GM12878 (cell line): Measurements from ENCODE around the gene KCNJ10. TPM values are rescaled to one million over a fixed set of nuclear protein-coding genes. Genes with fewer than 3 reads are reported as not detected.

Experiments
- ATAC-seq: fragments of 200-7000 bp; cut with Tn5 transposase; 3 replicates; pipeline ENCODE4 v1.9.1; 2020; ENCODE audit warnings: mild to moderate bottlenecking, moderate library complexity
- BruUV-seq: library from RNA; stranded (reverse); fragments of 400-500 nt; replicated peaks from 2 replicates; lab custom pipeline; 2021; lab: Mats Ljungman, UMichigan
- CTCF ChIA-PET: fragments of 300-600 bp; sonication (Branson Sonifier 250); formaldehyde crosslinking; extraction: SDS; loops from one replicate; lab custom pipeline; 2021; ENCODE audit warnings: inconsistent platforms; lab: Yijun Ruan, JAX
- POLR2A ChIA-PET: fragments of 350-600 bp; formaldehyde crosslinking; extraction: SDS; loops from one replicate; lab custom pipeline; 2021; ENCODE audit warnings: inconsistent platforms; lab: Charles Lee
- RAD21 ChIA-PET: fragments of 300-600 bp; sonication (Branson Sonifier 250); formaldehyde crosslinking; loops from one replicate; lab custom pipeline; 2023; ENCODE audit warnings: antibody characterized with exemption; ENCODE audit not compliant: unreplicated experiment; lab: Charles Lee
- SMC1A ChIA-PET: fragments of 300-600 bp; sonication (Branson Sonifier 250); formaldehyde crosslinking; loops from one replicate; lab custom pipeline; 2023; ENCODE audit not compliant: unreplicated experiment, uncharacterized antibody; lab: Charles Lee
- DNase-seq: peaks from one replicate; pipeline ENCODE4 v3.0.0-alpha.2; 2011; ENCODE audit warnings: low read depth, low spot score
- FAIRE-seq: peaks from 3 replicates; lab custom pipeline; 2011; peaks lifted over from hg19 to GRCh38; lab: Jason Lieb, UNC
- H2AFZ ChIP-seq: 2 replicates; pipeline ENCODE4 v1.6.0; 2011; ENCODE audit warnings: low read depth, low read length, control low read depth; ENCODE audit not compliant: control insufficient read depth
- H3K27ac ChIP-seq: 2 replicates; pipeline ENCODE4 v1.5.1; 2011; ENCODE audit warnings: control low read depth; ENCODE audit not compliant: control insufficient read depth, insufficient read depth
- H3K27me3 ChIP-seq, 2 experiments: replicated peaks in 1 of 2; 2 replicates each; pipeline versions ENCODE4 v1.6.0 to v1.6.1; 2011; ENCODE audit warnings: low read length in 1 of 2; ENCODE audit not compliant: control insufficient read depth in 2 of 2, insufficient read depth in 2 of 2
- H3K36me3 ChIP-seq, 2 experiments: 2 replicates each; pipeline ENCODE4 v1.5.1; 2011; ENCODE audit warnings: low read length in 1 of 2; ENCODE audit not compliant: control insufficient read depth in 2 of 2, insufficient read depth in 2 of 2
- H3K4me1 ChIP-seq: 2 replicates; pipeline ENCODE4 v1.6.1; 2011; ENCODE audit warnings: mild to moderate bottlenecking, low read length, moderate library complexity, mixed read lengths; ENCODE audit not compliant: control insufficient read depth, insufficient read depth
- H3K4me2 ChIP-seq: 2 replicates; pipeline ENCODE4 v1.6.0; 2011; ENCODE audit warnings: control low read depth; ENCODE audit not compliant: control insufficient read depth, insufficient read depth
- H3K4me3 ChIP-seq: fragments of 200-600 bp; sonication (generic); 2 replicates; pipeline ENCODE4 v1.5.1; 2016
- H3K79me2 ChIP-seq: 2 replicates; pipeline ENCODE4 v1.6.0; 2011; ENCODE audit warnings: low read length; ENCODE audit not compliant: control insufficient read depth, insufficient read depth
- H3K9ac ChIP-seq: 2 replicates; pipeline ENCODE4 v1.8.0; 2011; ENCODE audit warnings: low read length, control low read depth, mixed read lengths; ENCODE audit not compliant: control insufficient read depth, insufficient read depth
- H3K9me3 ChIP-seq: replicated peaks from 3 replicates; pipeline ENCODE4 v1.5.1; 2011; ENCODE audit warnings: mild to moderate bottlenecking, low read length; ENCODE audit not compliant: control insufficient read depth, insufficient read depth
- H4K20me1 ChIP-seq: 2 replicates; pipeline ENCODE4 v1.6.0; 2011; ENCODE audit not compliant: control insufficient read depth, insufficient read depth
- CBFB ChIP-seq: IDR thresholded peaks from 2 replicates; pipeline ENCODE4 v1.6.1; 2016; ENCODE audit warnings: antibody characterized with exemption, low read depth
- CBX5 ChIP-seq: sonication (generic); IDR thresholded peaks from 2 replicates; pipeline ENCODE4 v1.6.1; 2016; ENCODE audit warnings: low read depth, moderate library complexity, mild to moderate bottlenecking, inconsistent platforms
- CHD1 ChIP-seq: IDR thresholded peaks from 2 replicates; pipeline ENCODE4 v1.6.1; 2012; ENCODE audit warnings: low read depth, low read length, improper control_type of control experiment
- NR2F1 ChIP-seq: fragments of 450-650 bp; conservative IDR thresholded peaks from 2 replicates; pipeline ENCODE4 v1.6.1; 2017; ENCODE audit warnings: mild to moderate bottlenecking
- SMAD5 ChIP-seq: IDR thresholded peaks from 2 replicates; pipeline ENCODE4 v1.6.1; 2016; ENCODE audit warnings: antibody characterized with exemption, low read depth
- SREBF2 ChIP-seq: IDR thresholded peaks from 2 replicates; pipeline ENCODE4 v1.6.1; 2012; ENCODE audit warnings: mild to moderate bottlenecking, low read length
- ZNF207 ChIP-seq: fragments of 450-650 bp; IDR thresholded peaks from 2 replicates; pipeline ENCODE4 v1.6.1; 2014; ENCODE audit warnings: antibody characterized with exemption, mild to moderate bottlenecking, borderline replicate concordance
- ZNF217 ChIP-seq: fragments of 450-650 bp; IDR thresholded peaks from 2 replicates; pipeline ENCODE4 v1.6.1; 2017; ENCODE audit warnings: antibody characterized with exemption, mild to moderate bottlenecking
- ZNF384 ChIP-seq: IDR thresholded peaks from 2 replicates; pipeline ENCODE4 v1.6.1; 2012; ENCODE audit warnings: low read depth, mild to moderate bottlenecking, low read length, improper control_type of control experiment, borderline replicate concordance
- WGBS: methylation state at CpG from one replicate; pipeline ENCODE4 v1.1.6; 2016; ENCODE audit warnings: low lambda C conversion rate; ENCODE audit not compliant: insufficient replicate concordance, insufficient coverage; ENCODE audit errors: missing lambda C conversion rate; 5-methylcytosine and 5-hydroxymethylcytosine counted together
- in situ Hi-C: fragments of 300-500 bp; cut with MboI; formaldehyde crosslinking; loops from 9 replicates; pipeline ENCODE4 v1.14.3; 2018; ENCODE audit warnings: mixed read lengths
- intact Hi-C: fragments of 100-400 bp; cut with micrococcal nuclease; formaldehyde crosslinking; loops from one replicate; pipeline ENCODE4 v1.14.2; 2022; ENCODE audit not compliant: unreplicated experiment
- polyA plus RNA-seq, 11 experiments: library from polyadenylated mRNA; depleted of rRNA in 4 of 11; unstranded in 6 of 11; stranded (reverse) in 5 of 11; fragments of >200 nt; fragmentation: Nextera tagmentation in 4 of 11; fragmentation: Illumina TruSeq in 1 of 11; extraction: Ambion mirVana in 4 of 11; extraction: Trizol in 1 of 11; gene quantifications; 1 replicate in 1 of 11; 2 replicates in 10 of 11; pipeline versions ENCODE4 v1.2.1 to v1.2.3, GENCODE V29; 2011 to 2016; ENCODE audit warnings: inconsistent platforms in 2 of 11, missing spikeins in 2 of 11, low read depth in 1 of 11
- total RNA-seq, 4 experiments: library from RNA; depleted of rRNA in 3 of 4; stranded (reverse); fragments of >200 nt in 3 of 4; fragmentation: Illumina TruSeq in 1 of 4; extraction: Trizol in 1 of 4; gene quantifications; 2 replicates each; pipeline versions ENCODE4 v1.2.1 to v1.2.3, GENCODE V29; 2013 to 2021
- TF ChIP-seq, protein P1 (sequence below): fragments of 450-650 bp; IDR thresholded peaks from 2 replicates; pipeline ENCODE4 v1.6.1; 2016; ENCODE audit warnings: mild to moderate bottlenecking
- TF ChIP-seq, protein P2 (sequence below): fragments of 450-650 bp; IDR thresholded peaks from 2 replicates; pipeline ENCODE4 v1.6.1; 2017; ENCODE audit warnings: mild to moderate bottlenecking
- TF ChIP-seq, protein P3 (sequence below): fragments of 450-650 bp; IDR thresholded peaks from 2 replicates; pipeline ENCODE4 v1.6.1; 2017; ENCODE audit warnings: borderline replicate concordance
- TF ChIP-seq, protein P4 (sequence below): fragments of 150-350 bp; IDR thresholded peaks from 2 replicates; pipeline ENCODE4 v1.6.1; 2014; ENCODE audit warnings: mild to moderate bottlenecking, low read depth, low read length

The KCNJ10 gene
- total and polyA plus RNA-seq, 10 of the 15 experiments (the other 5 are each of a cell fraction or from before 2014, with no cell fraction given) = 0.01 to 0.29 (median 0.09) TPM; not detected in 2

DNA sequence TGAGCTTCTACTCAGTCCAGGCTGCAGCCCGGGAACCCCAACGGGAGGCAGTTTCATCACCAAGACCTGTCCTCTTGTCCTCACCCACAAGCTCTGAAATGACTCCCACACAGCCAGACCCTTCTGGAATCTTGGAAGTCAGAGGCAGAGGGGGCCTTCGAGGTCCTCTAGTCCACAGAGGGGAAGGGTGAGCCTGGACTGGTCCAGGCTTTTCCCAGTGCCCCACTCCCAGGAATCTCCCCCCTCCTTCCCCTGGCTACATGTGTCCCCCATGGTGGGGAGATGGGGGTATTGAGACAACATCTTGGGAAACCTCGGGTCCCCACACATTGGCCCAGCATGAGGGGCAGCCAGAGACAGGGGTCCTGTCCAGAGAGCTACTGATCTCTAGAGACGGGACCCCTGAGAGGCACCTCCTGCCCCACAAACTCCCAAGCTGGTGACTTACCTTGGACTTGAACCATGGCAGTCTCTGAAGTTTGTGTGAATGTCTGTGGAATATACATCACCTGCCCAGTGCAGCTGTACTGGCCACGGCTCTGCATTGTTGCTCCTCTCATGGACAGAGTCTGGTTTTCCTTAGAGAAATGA, 96.5 kb downstream of the KCNJ10 start (continued):
- TF ChIP-seq, protein P1, sequence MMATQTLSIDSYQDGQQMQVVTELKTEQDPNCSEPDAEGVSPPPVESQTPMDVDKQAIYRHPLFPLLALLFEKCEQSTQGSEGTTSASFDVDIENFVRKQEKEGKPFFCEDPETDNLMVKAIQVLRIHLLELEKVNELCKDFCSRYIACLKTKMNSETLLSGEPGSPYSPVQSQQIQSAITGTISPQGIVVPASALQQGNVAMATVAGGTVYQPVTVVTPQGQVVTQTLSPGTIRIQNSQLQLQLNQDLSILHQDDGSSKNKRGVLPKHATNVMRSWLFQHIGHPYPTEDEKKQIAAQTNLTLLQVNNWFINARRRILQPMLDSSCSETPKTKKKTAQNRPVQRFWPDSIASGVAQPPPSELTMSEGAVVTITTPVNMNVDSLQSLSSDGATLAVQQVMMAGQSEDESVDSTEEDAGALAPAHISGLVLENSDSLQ = no peak
- TF ChIP-seq, all 136 proteins: peak for 0

DNA sequence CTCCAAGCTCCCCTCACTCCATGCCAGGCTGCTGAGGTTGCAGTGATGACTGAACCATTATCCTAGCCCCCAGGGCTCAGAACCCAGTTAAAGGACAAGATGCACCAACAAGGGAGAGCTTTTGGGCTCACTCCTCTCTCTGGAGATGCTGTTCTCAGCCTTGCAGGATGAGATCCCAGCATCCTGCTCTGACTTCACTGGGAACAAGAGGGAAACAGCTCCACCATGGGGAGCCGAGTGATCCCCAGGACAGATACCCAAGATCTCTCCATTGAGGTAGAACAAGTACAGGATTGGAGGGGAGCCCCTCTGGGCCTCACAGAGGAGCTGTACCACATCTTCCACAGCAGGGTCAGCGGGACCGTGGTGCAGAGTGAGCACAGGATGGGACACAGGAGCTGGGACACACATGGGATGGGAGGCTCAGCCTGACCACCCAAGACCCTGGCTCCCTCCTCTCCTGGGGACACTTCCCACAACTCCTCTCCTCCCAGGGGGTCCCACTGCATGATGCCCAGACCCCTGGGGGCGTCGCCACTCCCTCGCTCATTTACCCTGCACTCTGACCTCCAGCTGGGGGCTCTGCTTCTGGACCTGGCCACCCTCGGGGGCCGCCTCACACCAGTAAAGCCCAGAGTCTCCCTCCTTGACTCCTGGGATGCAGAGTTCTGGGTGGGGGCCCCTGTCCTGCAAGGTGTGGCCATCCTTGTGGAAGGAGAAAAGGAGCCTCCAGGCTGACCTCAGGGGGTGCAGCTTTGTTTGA, 97.3 kb downstream of the KCNJ10 start:
- H3K27me3 ChIP-seq = peaks cover 3 to 4% of the 10 kb centered on the region in 2 experiments
- H3K4me2 ChIP-seq = no peak overlapping the region
- no peaks in the 10 kb centered on the region for H3K36me3 ChIP-seq
- no peaks in the 10 kb centered on the region for H4K20me1 ChIP-seq
- POLR2A ChIA-PET = no interaction called here
- H3K9me3 ChIP-seq = no peaks in the 10 kb centered on the region
- H3K79me2 ChIP-seq = no peaks in the 10 kb centered on the region
- no peak overlapping the region for H3K27ac ChIP-seq
- BruUV-seq = no TSS peak
- WGBS = 20% methylated on average over 8 of the region's 8 CpGs
- SMC1A ChIA-PET = interaction anchor here (0.6 kb wide), 1 partner anchor 295 kb away, joined by 3 read pairs; no protein-coding TSS in a partner anchor
- FAIRE-seq = no peak
- H3K4me3 ChIP-seq = no peak overlapping the region
- no peak for DNase-seq
- H3K9ac ChIP-seq = no peak overlapping the region
- CTCF ChIA-PET = interaction anchor here (0.9 to 1.0 kb wide), 2 partner anchors 35 to 105 kb away, joined by 3 to 4 read pairs; no protein-coding TSS in a partner anchor
- intact Hi-C loops (no loop called here), in situ Hi-C loops (no loop called here)
- RAD21 ChIA-PET = no interaction called here
- no peaks in the 10 kb centered on the region for H3K4me1 ChIP-seq
- ATAC-seq = no peak
- H2AFZ ChIP-seq = no peak overlapping the region
- TF ChIP-seq CBX5 (no peak), ZNF384 (no peak), ZNF207 (no peak), CHD1 (no peak), SREBF2 (no peak), CBFB (no peak), ZNF217 (no peak), NR2F1 (no peak), SMAD5 (no peak)
- TF ChIP-seq, protein P2, sequence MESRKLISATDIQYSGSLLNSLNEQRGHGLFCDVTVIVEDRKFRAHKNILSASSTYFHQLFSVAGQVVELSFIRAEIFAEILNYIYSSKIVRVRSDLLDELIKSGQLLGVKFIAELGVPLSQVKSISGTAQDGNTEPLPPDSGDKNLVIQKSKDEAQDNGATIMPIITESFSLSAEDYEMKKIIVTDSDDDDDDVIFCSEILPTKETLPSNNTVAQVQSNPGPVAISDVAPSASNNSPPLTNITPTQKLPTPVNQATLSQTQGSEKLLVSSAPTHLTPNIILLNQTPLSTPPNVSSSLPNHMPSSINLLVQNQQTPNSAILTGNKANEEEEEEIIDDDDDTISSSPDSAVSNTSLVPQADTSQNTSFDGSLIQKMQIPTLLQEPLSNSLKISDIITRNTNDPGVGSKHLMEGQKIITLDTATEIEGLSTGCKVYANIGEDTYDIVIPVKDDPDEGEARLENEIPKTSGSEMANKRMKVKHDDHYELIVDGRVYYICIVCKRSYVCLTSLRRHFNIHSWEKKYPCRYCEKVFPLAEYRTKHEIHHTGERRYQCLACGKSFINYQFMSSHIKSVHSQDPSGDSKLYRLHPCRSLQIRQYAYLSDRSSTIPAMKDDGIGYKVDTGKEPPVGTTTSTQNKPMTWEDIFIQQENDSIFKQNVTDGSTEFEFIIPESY = no peak
- TF ChIP-seq, protein P3, sequence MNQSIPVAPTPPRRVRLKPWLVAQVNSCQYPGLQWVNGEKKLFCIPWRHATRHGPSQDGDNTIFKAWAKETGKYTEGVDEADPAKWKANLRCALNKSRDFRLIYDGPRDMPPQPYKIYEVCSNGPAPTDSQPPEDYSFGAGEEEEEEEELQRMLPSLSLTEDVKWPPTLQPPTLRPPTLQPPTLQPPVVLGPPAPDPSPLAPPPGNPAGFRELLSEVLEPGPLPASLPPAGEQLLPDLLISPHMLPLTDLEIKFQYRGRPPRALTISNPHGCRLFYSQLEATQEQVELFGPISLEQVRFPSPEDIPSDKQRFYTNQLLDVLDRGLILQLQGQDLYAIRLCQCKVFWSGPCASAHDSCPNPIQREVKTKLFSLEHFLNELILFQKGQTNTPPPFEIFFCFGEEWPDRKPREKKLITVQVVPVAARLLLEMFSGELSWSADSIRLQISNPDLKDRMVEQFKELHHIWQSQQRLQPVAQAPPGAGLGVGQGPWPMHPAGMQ = no peak
- TF ChIP-seq, protein P4, sequence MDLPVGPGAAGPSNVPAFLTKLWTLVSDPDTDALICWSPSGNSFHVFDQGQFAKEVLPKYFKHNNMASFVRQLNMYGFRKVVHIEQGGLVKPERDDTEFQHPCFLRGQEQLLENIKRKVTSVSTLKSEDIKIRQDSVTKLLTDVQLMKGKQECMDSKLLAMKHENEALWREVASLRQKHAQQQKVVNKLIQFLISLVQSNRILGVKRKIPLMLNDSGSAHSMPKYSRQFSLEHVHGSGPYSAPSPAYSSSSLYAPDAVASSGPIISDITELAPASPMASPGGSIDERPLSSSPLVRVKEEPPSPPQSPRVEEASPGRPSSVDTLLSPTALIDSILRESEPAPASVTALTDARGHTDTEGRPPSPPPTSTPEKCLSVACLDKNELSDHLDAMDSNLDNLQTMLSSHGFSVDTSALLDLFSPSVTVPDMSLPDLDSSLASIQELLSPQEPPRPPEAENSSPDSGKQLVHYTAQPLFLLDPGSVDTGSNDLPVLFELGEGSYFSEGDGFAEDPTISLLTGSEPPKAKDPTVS = no peak
